HCT116 (cell line): ENCODE results near the gene EIF2B5. TPM values are rescaled to one million over a fixed set of nuclear protein-coding genes. Genes with fewer than 3 reads are reported as not detected.
A peak's percentile ranks its signal among the peaks of the same experiment; 100 is the strongest.

Source experiments
- ATAC-seq: fragments of 200-7000 bp; cut with Tn5 transposase; 2 replicates; pipeline ENCODE4 v1.9.1; 2020; ENCODE audit warnings: mild to moderate bottlenecking, moderate library complexity
- BruUV-seq: library from RNA; stranded (reverse); fragments of 400-500 nt; replicated peaks from 2 replicates; lab custom pipeline; 2021; lab: Mats Ljungman, UMichigan
- CTCF ChIA-PET: fragments of 300-600 bp; sonication (Branson Sonifier 250); formaldehyde crosslinking; loops from one replicate; lab custom pipeline; 2021; ENCODE audit warnings: antibody characterized with exemption; lab: Charles Lee
- POLR2A ChIA-PET: fragments of 300-600, 350-600 bp; sonication (Branson Sonifier 250); formaldehyde crosslinking; loops from one replicate; lab custom pipeline; 2021; ENCODE audit warnings: antibody characterized with exemption; lab: Charles Lee
- RAD21 ChIA-PET, 2 experiments: fragments of 300-600 bp; sonication (Branson Sonifier 250); formaldehyde crosslinking; loops; one replicate each; lab custom pipeline; 2023; ENCODE audit warnings: low total read pairs in 2 of 2; ENCODE audit not compliant: uncharacterized antibody in 2 of 2, unreplicated experiment in 2 of 2, low non-redundant PET in 1 of 2; lab: Charles Lee
- DNase-seq: peaks from one replicate; pipeline ENCODE4 v3.0.0-alpha.2; 2010; ENCODE audit warnings: low read depth, low spot score
- H2AFZ ChIP-seq: fragments of 200-600 bp; shearing (Covaris generic), sonication (generic); 2 replicates; pipeline ENCODE4 v1.6.1; 2017; ENCODE audit warnings: low read depth, mixed run types, mixed read lengths, antibody characterized with exemption, low read length; ENCODE audit not compliant: poor library complexity, severe bottlenecking
- H3K27ac ChIP-seq: 2 replicates; pipeline ENCODE4 v1.5.1; 2012; ENCODE audit warnings: low read depth, low read length
- H3K27me3 ChIP-seq: fragments of 200-600 bp; sonication (generic); 2 replicates; pipeline ENCODE4 v1.6.1; 2016; ENCODE audit warnings: mixed run types, low read length, mixed read lengths; ENCODE audit not compliant: insufficient read depth
- H3K36me3 ChIP-seq, 2 experiments: fragments of 200-500 bp in 1 of 2; fragments of 200-600 bp in 1 of 2; sonication (Bioruptor generic) in 1 of 2; sonication (generic) in 1 of 2; 2 replicates each; pipeline versions ENCODE4 v1.5.1 to v1.6.1; 2014 to 2016; ENCODE audit warnings: low read length in 2 of 2, inconsistent platforms in 1 of 2, mixed read lengths in 1 of 2, mixed run types in 1 of 2; ENCODE audit not compliant: insufficient read depth in 2 of 2, control insufficient read depth in 1 of 2
- H3K4me1 ChIP-seq, 2 experiments: fragments of 200-600 bp in 1 of 2; sonication (generic) in 1 of 2; 2 replicates each; pipeline versions ENCODE4 v1.5.1 to v1.6.1; 2012 to 2017; ENCODE audit warnings: low read length in 2 of 2, inconsistent platforms in 1 of 2, mild to moderate bottlenecking in 1 of 2, mixed read lengths in 1 of 2, mixed run types in 1 of 2, moderate library complexity in 1 of 2; ENCODE audit not compliant: insufficient read depth in 2 of 2, control insufficient read depth in 1 of 2
- H3K4me2 ChIP-seq: fragments of 200-600 bp; sonication (generic); 2 replicates; pipeline ENCODE4 v1.6.1; 2017; ENCODE audit warnings: mixed run types, low read length, mixed read lengths
- H3K4me3 ChIP-seq, 2 experiments: fragments of 200-600 bp in 1 of 2; sonication (generic) in 1 of 2; replicated peaks in 1 of 2; 2 replicates each; pipeline ENCODE4 v1.5.1; 2011 to 2016; ENCODE audit warnings: low read length in 2 of 2, control low read depth in 1 of 2, low read depth in 1 of 2, mild to moderate bottlenecking in 1 of 2, mixed read lengths in 1 of 2, mixed run types in 1 of 2
- H3K79me2 ChIP-seq: fragments of 200-600 bp; sonication (generic); 2 replicates; pipeline ENCODE4 v1.6.1; 2017; ENCODE audit warnings: mild to moderate bottlenecking, mixed run types, low read length, moderate library complexity, mixed read lengths; ENCODE audit not compliant: insufficient read depth
- H3K9ac ChIP-seq: fragments of 200-600 bp; sonication (generic); 2 replicates; pipeline ENCODE4 v1.6.1; 2016; ENCODE audit warnings: low read length, mixed read lengths
- H3K9me2 ChIP-seq: fragments of 200-600 bp; sonication (generic), shearing (Covaris generic); 2 replicates; pipeline ENCODE4 v1.6.1; 2017; ENCODE audit warnings: mixed run types, mild to moderate bottlenecking, moderate library complexity; ENCODE audit not compliant: insufficient read depth
- H3K9me3 ChIP-seq, 2 experiments: fragments of 200-500 bp in 1 of 2; fragments of 200-600 bp in 1 of 2; sonication (Bioruptor generic) in 1 of 2; sonication (generic) in 1 of 2; 2 replicates each; pipeline ENCODE4 v1.6.1; 2014 to 2017; ENCODE audit warnings: low read length in 2 of 2, mixed read lengths in 2 of 2, inconsistent platforms in 1 of 2, low read depth in 1 of 2, mild to moderate bottlenecking in 1 of 2, mixed run types in 1 of 2, moderate library complexity in 1 of 2; ENCODE audit not compliant: control insufficient read depth in 1 of 2, insufficient read depth in 1 of 2
- H4K20me1 ChIP-seq: fragments of 200-600 bp; sonication (generic), shearing (Covaris generic); 2 replicates; pipeline ENCODE4 v1.6.1; 2017; ENCODE audit warnings: mixed run types, mild to moderate bottlenecking, moderate library complexity; ENCODE audit not compliant: insufficient read depth
- ATF3 ChIP-seq: IDR thresholded peaks from 2 replicates; pipeline ENCODE4 v1.6.1; 2012
- CBX3 ChIP-seq: IDR thresholded peaks from 2 replicates; pipeline ENCODE4 v1.6.1; 2012; ENCODE audit warnings: low read depth
- CEBPB ChIP-seq: IDR thresholded peaks from 2 replicates; pipeline ENCODE4 v1.6.1; 2012; ENCODE audit warnings: low read depth
- CTCF ChIP-seq, 3 experiments: fragments of 200-600 bp in 1 of 3; sonication (generic) in 1 of 3; IDR thresholded peaks in 2 of 3; conservative IDR thresholded peaks in 1 of 3; 2 replicates each; pipeline ENCODE4 v1.5.1; 2012 to 2017; ENCODE audit warnings: low read depth in 2 of 3, low read length in 2 of 3, antibody characterized with exemption in 1 of 3, borderline replicate concordance in 1 of 3, control low read depth in 1 of 3, mild to moderate bottlenecking in 1 of 3, mixed read lengths in 1 of 3, mixed run types in 1 of 3, moderate library complexity in 1 of 3; ENCODE audit not compliant: insufficient read depth in 1 of 3
- EGR1 ChIP-seq: IDR thresholded peaks from 2 replicates; pipeline ENCODE4 v1.6.1; 2012; ENCODE audit warnings: low read depth
- ELF1 ChIP-seq: IDR thresholded peaks from 2 replicates; pipeline ENCODE4 v1.6.1; 2012; ENCODE audit warnings: low read depth, borderline replicate concordance
- JUND ChIP-seq: IDR thresholded peaks from 2 replicates; pipeline ENCODE4 v1.6.1; 2012
- POLR2A ChIP-seq: IDR thresholded peaks from 2 replicates; pipeline ENCODE4 v1.7.0; 2011; ENCODE audit warnings: borderline replicate concordance; ENCODE audit not compliant: insufficient read depth, insufficient read length; ENCODE audit errors: extremely low read depth
- POLR2AphosphoS5 ChIP-seq: IDR thresholded peaks from 2 replicates; pipeline ENCODE4 v1.6.1; 2011; ENCODE audit warnings: mild to moderate bottlenecking, low read depth, low read length, moderate library complexity
- RAD21 ChIP-seq: IDR thresholded peaks from 2 replicates; pipeline ENCODE4 v1.6.1; 2012; ENCODE audit warnings: low read depth, mild to moderate bottlenecking
- SIN3A ChIP-seq: IDR thresholded peaks from 2 replicates; pipeline ENCODE4 v1.6.1; 2012; ENCODE audit warnings: low read depth
- SP1 ChIP-seq: IDR thresholded peaks from 2 replicates; pipeline ENCODE4 v1.6.1; 2012; ENCODE audit warnings: low read depth
- SRF ChIP-seq: IDR thresholded peaks from 2 replicates; pipeline ENCODE4 v1.6.1; 2012; ENCODE audit warnings: low read depth
- TCF7L2 ChIP-seq: IDR thresholded peaks from 2 replicates; pipeline ENCODE4 v1.7.0; 2011; ENCODE audit warnings: borderline replicate concordance, inconsistent platforms; ENCODE audit not compliant: insufficient read depth, insufficient read length; ENCODE audit errors: extremely low read depth
- YY1 ChIP-seq: IDR thresholded peaks from 2 replicates; pipeline ENCODE4 v1.6.1; 2011; ENCODE audit warnings: low read length, low read depth, moderate library complexity, mild to moderate bottlenecking; ENCODE audit not compliant: insufficient replicate concordance; ENCODE audit errors: extremely low read depth
- ZFX ChIP-seq: fragments of 450-650 bp; IDR thresholded peaks from 2 replicates; pipeline ENCODE4 v1.6.1; 2017
- ZNF274 ChIP-seq: fragments of 200-500 bp; sonication (Bioruptor generic); IDR thresholded peaks from 2 replicates; pipeline ENCODE4 v1.6.1; 2014; ENCODE audit warnings: mild to moderate bottlenecking, low read depth, low read length, inconsistent platforms
- intact Hi-C: fragments of 100-400 bp; cut with micrococcal nuclease; formaldehyde crosslinking; loops from 2 replicates; pipeline ENCODE4 v1.10.0; 2022
- total RNA-seq: library from RNA; stranded (reverse); gene quantifications from one replicate; pipeline ENCODE4 v1.2.1, GENCODE V29; 2021; ENCODE audit not compliant: unreplicated experiment
- TF ChIP-seq, protein P1 (sequence below): IDR thresholded peaks from 2 replicates; pipeline ENCODE4 v1.6.1; 2011; ENCODE audit warnings: mild to moderate bottlenecking, low read length, moderate library complexity; ENCODE audit not compliant: insufficient replicate concordance; ENCODE audit errors: extremely low read depth
- TF ChIP-seq, protein P2 (sequence below): IDR thresholded peaks from 2 replicates; pipeline ENCODE4 v1.6.1; 2012

EIF2B5 gene
- total RNA-seq, 1 experiment from 2014 or later = 50.3 TPM

GRCh38 chr3:184133840-184134745 is 1.1 kb upstream of the EIF2B5 start:
- ATAC-seq = peak; percentile 78
- no peaks in the 10 kb centered on the region for H3K9me2 ChIP-seq
- ChIA-PET RAD21 (no interaction called here), POLR2A (interaction anchor here (1.2 to 1.4 kb wide), 4 partner anchors 11 to 48 kb away, joined by 3 to 7 read pairs (median 4); partner anchors contain the start of gene AP2M1)
- H3K36me3 ChIP-seq = no peaks in the 10 kb centered on the region; a peak in 2 of 4 replicates
- H3K9me3 ChIP-seq = no peaks in the 10 kb centered on the region
- H2AFZ ChIP-seq = peak overlapping the region; percentile 64
- TF ChIP-seq RAD21 (no peak), SP1 (peak; percentile 42; the same call in 1 of the 2 replicates), SIN3A (peak; percentile 69; the same call in 1 of the 2 replicates), ELF1 (peak; percentile 48; the same call in 1 of the 2 replicates), ZNF274 (no peak), CBX3 (peak; percentile 87; the same call in 1 of the 2 replicates), JUND (no peak), ZFX (no peak), EGR1 (no peak), YY1 (peak; percentile 70), TCF7L2 (peak; percentile 26), SRF (no peak), POLR2A (peak; percentile 64), ATF3 (no peak), CEBPB (no peak), CTCF (IDR thresholded peaks at IDR 0.05 in 2 of 3, conservative IDR thresholded peaks at IDR 0.05 in 1 of 3; ENCODE audit: borderline replicate concordance in 1 of 3, insufficient read depth in 1 of 3, low read depth in 2 of 3, low read length in 2 of 3) (no peak), POLR2AphosphoS5 (peak; percentile 70)
- TF ChIP-seq, protein P1, sequence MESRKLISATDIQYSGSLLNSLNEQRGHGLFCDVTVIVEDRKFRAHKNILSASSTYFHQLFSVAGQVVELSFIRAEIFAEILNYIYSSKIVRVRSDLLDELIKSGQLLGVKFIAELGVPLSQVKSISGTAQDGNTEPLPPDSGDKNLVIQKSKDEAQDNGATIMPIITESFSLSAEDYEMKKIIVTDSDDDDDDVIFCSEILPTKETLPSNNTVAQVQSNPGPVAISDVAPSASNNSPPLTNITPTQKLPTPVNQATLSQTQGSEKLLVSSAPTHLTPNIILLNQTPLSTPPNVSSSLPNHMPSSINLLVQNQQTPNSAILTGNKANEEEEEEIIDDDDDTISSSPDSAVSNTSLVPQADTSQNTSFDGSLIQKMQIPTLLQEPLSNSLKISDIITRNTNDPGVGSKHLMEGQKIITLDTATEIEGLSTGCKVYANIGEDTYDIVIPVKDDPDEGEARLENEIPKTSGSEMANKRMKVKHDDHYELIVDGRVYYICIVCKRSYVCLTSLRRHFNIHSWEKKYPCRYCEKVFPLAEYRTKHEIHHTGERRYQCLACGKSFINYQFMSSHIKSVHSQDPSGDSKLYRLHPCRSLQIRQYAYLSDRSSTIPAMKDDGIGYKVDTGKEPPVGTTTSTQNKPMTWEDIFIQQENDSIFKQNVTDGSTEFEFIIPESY = no peak
- TF ChIP-seq, protein P2, sequence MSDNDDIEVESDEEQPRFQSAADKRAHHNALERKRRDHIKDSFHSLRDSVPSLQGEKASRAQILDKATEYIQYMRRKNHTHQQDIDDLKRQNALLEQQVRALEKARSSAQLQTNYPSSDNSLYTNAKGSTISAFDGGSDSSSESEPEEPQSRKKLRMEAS = peak; percentile 99
- TF ChIP-seq, all 23 proteins: peak for 9
- BruUV-seq = no TSS peak
- Histone ChIP-seq H3K79me2 (peaks cover 45% of the 10 kb centered on the region), H3K4me3 (peak overlapping the region; percentile 89 to 91), H3K4me1 (peaks cover 9 to 34% of the 10 kb centered on the region in 2 experiments; a peak in 3 of 4 replicates), H4K20me1 (no peaks in the 10 kb centered on the region), H3K4me2 (peak overlapping the region; percentile 91), H3K27ac (peak overlapping the region; percentile 71), H3K27me3 (no peaks in the 10 kb centered on the region), H3K9ac (peak overlapping the region; percentile 89)
- intact Hi-C loops = loop anchor here (2.0 to 5.0 kb wide), 2 partner anchors 41 to 237 kb away; partner anchors contain the start of gene AP2M1
- CTCF ChIA-PET = interaction anchor here (0.7 to 1.8 kb wide), 3 partner anchors 10 to 239 kb away, joined by 3 to 6 read pairs (median 3); no protein-coding TSS in a partner anchor
- DNase-seq = peak; percentile 85
